Endothelial cell of umbilical vein (primary cell): Measurements from ENCODE around the gene SPRY4. TPM values are rescaled to one million over a fixed set of nuclear protein-coding genes. Genes with fewer than 3 reads are reported as not detected.

Source experiments
- BruUV-seq: library from RNA; stranded (reverse); fragments of 400-500 nt; replicated peaks from 2 replicates; lab custom pipeline; 2021; lab: Mats Ljungman, UMichigan
- CTCF ChIA-PET: fragments of 300-600, 350-600 bp; sonication (Branson Sonifier 250); formaldehyde crosslinking; loops from one replicate; lab custom pipeline; 2021; ENCODE audit warnings: antibody characterized with exemption, inconsistent platforms; lab: Charles Lee
- POLR2A ChIA-PET: fragments of 300-600, 350-600 bp; sonication (Branson Sonifier 250); formaldehyde crosslinking; loops from one replicate; lab custom pipeline; 2021; ENCODE audit warnings: antibody characterized with exemption, inconsistent platforms; lab: Charles Lee
- DNase-seq: peaks from one replicate; pipeline ENCODE4 v3.0.0-alpha.2; 2011; ENCODE audit warnings: low read depth, low spot score
- FAIRE-seq: peaks from 2 replicates; lab custom pipeline; 2011; peaks lifted over from hg19 to GRCh38; lab: Jason Lieb, UNC
- H2AFZ ChIP-seq: 2 replicates; pipeline ENCODE4 v1.6.0; 2012; ENCODE audit warnings: low read depth, low read length, control low read depth, inconsistent platforms
- H3K27ac ChIP-seq: 2 replicates; pipeline ENCODE4 v1.5.1; 2011; ENCODE audit warnings: low read depth, mild to moderate bottlenecking, control low read depth, low read length, moderate library complexity; ENCODE audit not compliant: insufficient read depth
- H3K27me3 ChIP-seq, 2 experiments: 2 replicates each; pipeline versions ENCODE4 v1.6.0 to v1.6.1; 2011; ENCODE audit warnings: low read length in 2 of 2, mixed read lengths in 1 of 2; ENCODE audit not compliant: control insufficient read depth in 2 of 2, insufficient read depth in 2 of 2
- H3K36me3 ChIP-seq, 2 experiments: 2 replicates in 1 of 2; 3 replicates in 1 of 2; pipeline ENCODE4 v1.5.1; 2011; ENCODE audit warnings: low read length in 2 of 2, mild to moderate bottlenecking in 1 of 2, moderate library complexity in 1 of 2; ENCODE audit not compliant: control insufficient read depth in 2 of 2, insufficient read depth in 2 of 2; ENCODE audit errors: extremely low read depth in 1 of 2
- H3K4me1 ChIP-seq: 3 replicates; pipeline ENCODE4 v1.5.1; 2011; ENCODE audit warnings: mild to moderate bottlenecking, low read length; ENCODE audit not compliant: control insufficient read depth, insufficient read depth; ENCODE audit errors: extremely low read depth
- H3K4me2 ChIP-seq: 2 replicates; pipeline ENCODE4 v1.6.1; 2011; ENCODE audit warnings: low read length, control low read depth, mixed read lengths; ENCODE audit not compliant: insufficient read depth
- H3K4me3 ChIP-seq, 3 experiments: fragments of 200-600 bp in 1 of 3; sonication (generic), shearing (Covaris generic) in 1 of 3; replicated peaks in 1 of 3; 2 replicates each; pipeline ENCODE4 v1.5.1; 2011 to 2016; ENCODE audit warnings: control low read depth in 3 of 3, low read length in 3 of 3, mild to moderate bottlenecking in 2 of 3, inconsistent platforms in 1 of 3, low read depth in 1 of 3, moderate library complexity in 1 of 3; ENCODE audit not compliant: insufficient read depth in 1 of 3
- H3K79me2 ChIP-seq: 2 replicates; pipeline ENCODE4 v1.6.0; 2012; ENCODE audit warnings: low read length, inconsistent platforms; ENCODE audit not compliant: control insufficient read depth, insufficient read depth
- H3K9ac ChIP-seq: replicated peaks from 2 replicates; pipeline ENCODE3; 2011; ENCODE audit warnings: low read length, control low read depth; ENCODE audit not compliant: insufficient read depth; ENCODE audit errors: extremely low read depth
- H3K9me1 ChIP-seq: replicated peaks from 3 replicates; pipeline ENCODE4 v1.6.0; 2011; ENCODE audit warnings: mild to moderate bottlenecking, low read length; ENCODE audit not compliant: control insufficient read depth, insufficient read depth; ENCODE audit errors: extremely low read depth
- H3K9me3 ChIP-seq: replicated peaks from 2 replicates; pipeline ENCODE4 v1.5.1; 2012; ENCODE audit warnings: low read length, inconsistent platforms; ENCODE audit not compliant: control insufficient read depth, insufficient read depth
- H4K20me1 ChIP-seq: replicated peaks from 2 replicates; pipeline ENCODE3; 2011; ENCODE audit warnings: mild to moderate bottlenecking, low read length; ENCODE audit not compliant: control insufficient read depth, insufficient read depth; ENCODE audit errors: extremely low read depth
- CTCF ChIP-seq, 2 donors: IDR thresholded peaks; 1 replicate in 1 of 2; 2 replicates in 1 of 2; pipeline ENCODE4 v1.5.1; 2011; ENCODE audit warnings: low read length in 2 of 2, mild to moderate bottlenecking in 2 of 2, moderate library complexity in 2 of 2, control low read depth in 1 of 2, inconsistent platforms in 1 of 2, low read depth in 1 of 2; ENCODE audit not compliant: insufficient read depth in 1 of 2; ENCODE audit errors: extremely low read depth in 1 of 2
- EZH2 ChIP-seq: IDR thresholded peaks from 2 replicates; pipeline ENCODE4 v1.6.1; 2012; ENCODE audit warnings: borderline replicate concordance, low read depth, mild to moderate bottlenecking, moderate library complexity, low read length, inconsistent platforms; ENCODE audit not compliant: severe bottlenecking
- FOS ChIP-seq: IDR thresholded peaks from 2 replicates; pipeline ENCODE4 v1.6.1; 2011; ENCODE audit warnings: mild to moderate bottlenecking, low read length, moderate library complexity, borderline replicate concordance; ENCODE audit not compliant: insufficient read depth
- JUN ChIP-seq: IDR thresholded peaks from 2 replicates; pipeline ENCODE4 v1.6.1; 2011; ENCODE audit warnings: borderline replicate concordance, low read depth; ENCODE audit not compliant: insufficient read length, insufficient read depth
- MAX ChIP-seq: IDR thresholded peaks from 2 replicates; pipeline ENCODE4 v1.6.1; 2011; ENCODE audit not compliant: insufficient read depth, insufficient read length
- MYC ChIP-seq: IDR thresholded peaks from one replicate; pipeline ENCODE4 v1.6.1; 2011; ENCODE audit warnings: mild to moderate bottlenecking, low read depth, low read length
- POLR2A ChIP-seq: IDR thresholded peaks from 2 replicates; pipeline ENCODE4 v1.6.1; 2012; ENCODE audit warnings: low read depth, mild to moderate bottlenecking, control low read depth, low read length
- POLR2AphosphoS5 ChIP-seq: IDR thresholded peaks from 2 replicates; pipeline ENCODE4 v1.6.1; 2012; ENCODE audit warnings: low read depth, mild to moderate bottlenecking, control low read depth, low read length, moderate library complexity; ENCODE audit not compliant: insufficient read depth
- dilution Hi-C: fragments of 300-500 bp; cut with MboI; formaldehyde crosslinking; loops from one replicate; pipeline ENCODE4 v1.15.0; 2019; ENCODE audit warnings: low sequenced_read_pairs; ENCODE audit not compliant: extremely low pct_ligation_motif_present
- intact Hi-C: fragments of 100-400 bp; cut with micrococcal nuclease; formaldehyde crosslinking; loops from one replicate; pipeline ENCODE4 v1.10.0; 2022
- polyA plus RNA-seq, 4 experiments: library from polyadenylated mRNA; depleted of rRNA in 3 of 4; stranded (reverse) in 3 of 4; unstranded in 1 of 4; fragments of >200 nt; gene quantifications; 2 replicates each; pipeline versions ENCODE4 v1.2.1 to v1.2.3, GENCODE V29; 2011 to 2012; ENCODE audit warnings: missing spikeins in 1 of 4
- total RNA-seq: library from RNA; stranded (reverse); gene quantifications from 2 replicates; pipeline ENCODE4 v1.2.3, GENCODE V29; 2021

Gene SPRY4
- total and polyA plus RNA-seq, 2 donors (not counting 3 experiments of a cell fraction or from before 2014, with no cell fraction given) = 9.3 to 33.9 TPM

- H3K4me3 ChIP-seq = no peak overlapping the region
- no peaks in the 10 kb centered on the region for H3K9me3 ChIP-seq
- H3K9ac ChIP-seq = no peak overlapping the region
- H3K9me1 ChIP-seq = no peaks in the 10 kb centered on the region
- TF ChIP-seq JUN = no peak
- H3K36me3 ChIP-seq = no peaks in the 10 kb centered on the region
- peak; percentile 50 for FAIRE-seq
- BruUV-seq = no TSS peak
- no peak overlapping the region for H2AFZ ChIP-seq
- no peak overlapping the region for H3K4me2 ChIP-seq
- intact Hi-C loops (no loop called here), dilution Hi-C loops (no loop called here)
- no peak for DNase-seq
- H3K4me1 ChIP-seq = peaks cover 25% of the 10 kb centered on the region
- H3K27ac ChIP-seq = no peak overlapping the region
- ChIA-PET POLR2A (no interaction called here), CTCF (interaction anchor here (1.3 kb wide), 1 partner anchor 11 kb away, joined by 4 read pairs; no protein-coding TSS in a partner anchor)
- H3K79me2 ChIP-seq = no peaks in the 10 kb centered on the region
- H3K27me3 ChIP-seq = no peaks in the 10 kb centered on the region
- H4K20me1 ChIP-seq = no peaks in the 10 kb centered on the region
Measured at GRCh38 chr5:142364251-142365145, 39.7 kb upstream of the SPRY4 start.

- Histone ChIP-seq H3K79me2 (no peaks in the 10 kb centered on the region), H3K9ac (no peak overlapping the region), H4K20me1 (no peaks in the 10 kb centered on the region), H3K36me3 (no peaks in the 10 kb centered on the region), H3K4me3 (no peak overlapping the region), H2AFZ (no peak overlapping the region), H3K4me2 (no peak overlapping the region), H3K9me1 (no peaks in the 10 kb centered on the region), H3K27me3 (no peaks in the 10 kb centered on the region), H3K9me3 (no peaks in the 10 kb centered on the region), H3K27ac (peak overlapping the region; percentile 40), H3K4me1 (peaks cover 25% of the 10 kb centered on the region)
- ChIA-PET CTCF (interaction anchor here (1.3 kb wide), 1 partner anchor 12 kb away, joined by 4 read pairs; no protein-coding TSS in a partner anchor), POLR2A (no interaction called here)
- TF ChIP-seq FOS (no peak), MAX (no peak), EZH2 (no peak), JUN (no peak), CTCF (IDR thresholded peaks at IDR 0.05; ENCODE audit: extremely low read depth in 1 of 2, insufficient read depth in 1 of 2, low read depth in 1 of 2, low read length in 2 of 2) (no peak), MYC (no peak), POLR2AphosphoS5 (no peak), POLR2A (no peak)
- BruUV-seq = no TSS peak
- no peak for FAIRE-seq
- dilution Hi-C loops (no loop called here), intact Hi-C loops (no loop called here)
- no peak for DNase-seq
Measured at GRCh38 chr5:142363619-142363963, 38.8 kb upstream of the SPRY4 start.
